ENCODE results near the gene PIGS. TPM values are rescaled to one million over a fixed set of nuclear protein-coding genes. Genes with fewer than 3 reads are reported as not detected.

The PIGS gene
- total and polyA plus RNA-seq, 9 of the 15 experiments (the other 6 are each of a cell fraction or from before 2014, with no cell fraction given), result 47.5 to 138 (median 57.6) TPM

GRCh38 chr17:28545787-28546415 lies 25.4 kb downstream of the PIGS start:
- H3K9me1 ChIP-seq (ENCODE audit: control insufficient read depth, insufficient read depth, low read length), result peaks cover 4% of the 10 kb centered on the region
- H3K36me3 ChIP-seq (ENCODE audit: control insufficient read depth, insufficient read depth, low read length), result 0 out of 3 replicates have a peak, but pooled peaks cover 3% of the 10 kb centered on the region
- H3K4me3 ChIP-seq, result no peak overlapping the region
- no peak overlapping the region; a peak in 1 of 4 replicates for H3K9ac ChIP-seq (ENCODE audit: insufficient read depth in 1 of 2, low read depth in 2 of 2, low read length in 2 of 2)
- no peaks in the 10 kb centered on the region for H3K9me3 ChIP-seq (replicated peaks; ENCODE audit: control insufficient read depth, insufficient read depth, low read depth, low read length)
- no peak for ATAC-seq
- ChIA-PET POLR2A (interaction anchor here (0.7 to 1.1 kb wide), 2 partner anchors 18 to 25 kb away, joined by 3 read pairs; partner anchors contain the start of gene PIGS), CTCF (ENCODE audit: low intra/inter-chr PET ratio) (no interaction called here)
- peak overlapping the region; percentile 30; the same call in 1 of the 2 replicates for H2AFZ ChIP-seq (ENCODE audit: low read depth, low read length)
- DNase-seq (ENCODE audit: extremely low read depth in 1 of 4, low spot score in 3 of 4), result peak in 2 of 4 experiments; percentile 37 to 44
- WGBS (ENCODE audit: insufficient coverage, low coverage, missing lambda C conversion rate), result 38% methylated on average over 5 of the region's 6 CpGs
- H3K27me3 ChIP-seq (ENCODE audit: control insufficient read depth in 2 of 2, insufficient read depth in 2 of 2, low read length in 2 of 2), result no peaks in the 10 kb centered on the region
- H4K20me1 ChIP-seq (replicated peaks; ENCODE audit: control insufficient read depth, insufficient read depth, low read length), result no peaks in the 10 kb centered on the region
- H3K79me2 ChIP-seq (ENCODE audit: control insufficient read depth, insufficient read depth, low read length), result no peaks in the 10 kb centered on the region
- TF ChIP-seq ZNF398 (CRISPR knock-in tag; IDR thresholded peaks at IDR 0.05), result no peak
- no peak for TF ChIP-seq XRCC4 (IDR thresholded peaks at IDR 0.05; ENCODE audit: extremely low read depth, insufficient read depth, insufficient read length)
- TF ChIP-seq CXXC5 (CRISPR knock-in tag; IDR thresholded peaks at IDR 0.05), result no peak
- TF ChIP-seq FOXJ3 (CRISPR knock-in tag; IDR thresholded peaks at IDR 0.05), result no peak
- H3K4me2 ChIP-seq (ENCODE audit: insufficient read depth, low read length), result no peak overlapping the region
- intact Hi-C loops (cut with micrococcal nuclease), result loop anchor here (5.0 kb wide), 1 partner anchor 34 kb away; no protein-coding TSS in a partner anchor
- no peak for FAIRE-seq
- H3K27ac ChIP-seq (ENCODE audit: extremely low read depth, low read depth, low read length), result no peak overlapping the region
- H3K4me1 ChIP-seq (replicated peaks in 1 of 2; ENCODE audit: control insufficient read depth in 2 of 2, insufficient read depth in 2 of 2, low read length in 2 of 2), result peaks cover 0 to 5% of the 10 kb centered on the region in 2 experiments; a peak in 2 of 5 replicates
- BruUV-seq (replicated peaks), result no TSS peak
- in situ Hi-C loops (cut with MboI), result no loop called here
